ENCODE results near the gene NEDD1. TPM values are rescaled to one million over a fixed set of nuclear protein-coding genes. Genes with fewer than 3 reads are reported as not detected.

NEDD1 gene
- total RNA-seq, 1 donor from 2014 or later, result 32.2 TPM

Small RNA genes within 50 kb of the gene (small RNA-seq; reads per million reads assigned to genes)
- gene RF00019 (ENCODE audit: low replicate concordance), result not detected

Measured in skin of body (tissue), 2 donors.